ENCODE measurements around the gene TLCD3A.
"Not testable (repeated sequence)": the region's sequence is repeated elsewhere in the genome, so short reads cannot be mapped to it uniquely, and the experiment has no call there.

Gene TLCD3A

GRCh38 chr17:784143-784542, 51.7 kb downstream of the TLCD3A start:
- DNase-seq (ENCODE audit: low read depth in 2 of 2, low spot score in 1 of 2): no peak

GRCh38 chr17:785901-786300, 53.5 kb downstream of the TLCD3A start:
- not testable (repeated sequence) for DNase-seq (ENCODE audit: low read depth in 2 of 2, low spot score in 1 of 2)

- DNase-seq (ENCODE audit: low read depth in 2 of 2, low spot score in 1 of 2): no peak
Observed at GRCh38 chr17:787641-788221, 55.3 kb downstream of the TLCD3A start.

- no peak for DNase-seq (ENCODE audit: low read depth in 2 of 2, low spot score in 1 of 2)
Observed at GRCh38 chr17:788551-788950, 56.2 kb downstream of the TLCD3A start.

GRCh38 chr17:789160-789840, 56.9 kb downstream of the TLCD3A start:
- DNase-seq (ENCODE audit: low read depth in 2 of 2, low spot score in 1 of 2): no peak

- DNase-seq (ENCODE audit: low read depth in 2 of 2, low spot score in 1 of 2): not testable (repeated sequence)
Observed at GRCh38 chr17:789931-790873, 57.8 kb downstream of the TLCD3A start.

- not testable (repeated sequence) for DNase-seq (ENCODE audit: low read depth in 2 of 2, low spot score in 1 of 2)
Observed at GRCh38 chr17:790874-791247, 58.5 kb downstream of the TLCD3A start.

- DNase-seq (ENCODE audit: low read depth in 2 of 2, low spot score in 1 of 2): no peak
Observed at GRCh38 chr17:791829-792228, 59.4 kb downstream of the TLCD3A start.

GRCh38 chr17:792277-792676, 59.9 kb downstream of the TLCD3A start:
- DNase-seq (ENCODE audit: low read depth in 2 of 2, low spot score in 1 of 2): no peak
